Measurements from ENCODE around the gene LNP1. TPM values are rescaled to one million over a fixed set of nuclear protein-coding genes. Genes with fewer than 3 reads are reported as not detected.

Gene LNP1
- total and polyA plus RNA-seq, 10 of the 15 experiments (the other 5 are each of a cell fraction or from before 2014, with no cell fraction given) = 2.1 to 4.2 (median 2.7) TPM

GRCh38 chr3:100425316-100425715, 24.0 kb downstream of the LNP1 start:
- intact Hi-C loops (cut with micrococcal nuclease; ENCODE audit: unreplicated experiment) = no loop called here
- DNase-seq (ENCODE audit: low read depth, low spot score) (no peak), ATAC-seq (no peak), FAIRE-seq (no peak)
- Histone ChIP-seq H3K27me3 (replicated peaks in 1 of 2; ENCODE audit: control insufficient read depth in 2 of 2, insufficient read depth in 2 of 2, low read length in 1 of 2) (no peaks in the 10 kb centered on the region), H3K9ac (ENCODE audit: control insufficient read depth, insufficient read depth, low read length) (no peak overlapping the region), H3K4me3 (no peak overlapping the region), H3K79me2 (ENCODE audit: control insufficient read depth, insufficient read depth, low read length) (no peaks in the 10 kb centered on the region), H3K36me3 (ENCODE audit: control insufficient read depth in 2 of 2, insufficient read depth in 2 of 2, low read length in 1 of 2) (no peaks in the 10 kb centered on the region), H2AFZ (ENCODE audit: control insufficient read depth, low read depth, low read length) (no peak overlapping the region), H3K27ac (ENCODE audit: control insufficient read depth, insufficient read depth) (no peak overlapping the region), H3K4me2 (ENCODE audit: control insufficient read depth, insufficient read depth) (no peak overlapping the region), H3K4me1 (ENCODE audit: control insufficient read depth, insufficient read depth, low read length) (no peaks in the 10 kb centered on the region), H3K9me3 (replicated peaks; ENCODE audit: control insufficient read depth, insufficient read depth, low read length) (no peaks in the 10 kb centered on the region), H4K20me1 (ENCODE audit: control insufficient read depth, insufficient read depth) (no peaks in the 10 kb centered on the region)
- RAD21 ChIA-PET (ENCODE audit: unreplicated experiment) = interaction anchor here (1.5 kb wide), 1 partner anchor 14 kb away, joined by 3 read pairs; no protein-coding TSS in a partner anchor
- SMC1A ChIA-PET (ENCODE audit: uncharacterized antibody, unreplicated experiment) = interaction anchor here (0.8 to 1.3 kb wide), 2 partner anchors 38 to 216 kb away, joined by 3 read pairs; no protein-coding TSS in a partner anchor
- CTCF ChIA-PET = no interaction called here
- WGBS (ENCODE audit: insufficient coverage, insufficient replicate concordance, low lambda C conversion rate, missing lambda C conversion rate) = 77% methylated on average over 1 of the region's 1 CpG
- no TSS peak for BruUV-seq (replicated peaks)
- TF ChIP-seq, protein P1, sequence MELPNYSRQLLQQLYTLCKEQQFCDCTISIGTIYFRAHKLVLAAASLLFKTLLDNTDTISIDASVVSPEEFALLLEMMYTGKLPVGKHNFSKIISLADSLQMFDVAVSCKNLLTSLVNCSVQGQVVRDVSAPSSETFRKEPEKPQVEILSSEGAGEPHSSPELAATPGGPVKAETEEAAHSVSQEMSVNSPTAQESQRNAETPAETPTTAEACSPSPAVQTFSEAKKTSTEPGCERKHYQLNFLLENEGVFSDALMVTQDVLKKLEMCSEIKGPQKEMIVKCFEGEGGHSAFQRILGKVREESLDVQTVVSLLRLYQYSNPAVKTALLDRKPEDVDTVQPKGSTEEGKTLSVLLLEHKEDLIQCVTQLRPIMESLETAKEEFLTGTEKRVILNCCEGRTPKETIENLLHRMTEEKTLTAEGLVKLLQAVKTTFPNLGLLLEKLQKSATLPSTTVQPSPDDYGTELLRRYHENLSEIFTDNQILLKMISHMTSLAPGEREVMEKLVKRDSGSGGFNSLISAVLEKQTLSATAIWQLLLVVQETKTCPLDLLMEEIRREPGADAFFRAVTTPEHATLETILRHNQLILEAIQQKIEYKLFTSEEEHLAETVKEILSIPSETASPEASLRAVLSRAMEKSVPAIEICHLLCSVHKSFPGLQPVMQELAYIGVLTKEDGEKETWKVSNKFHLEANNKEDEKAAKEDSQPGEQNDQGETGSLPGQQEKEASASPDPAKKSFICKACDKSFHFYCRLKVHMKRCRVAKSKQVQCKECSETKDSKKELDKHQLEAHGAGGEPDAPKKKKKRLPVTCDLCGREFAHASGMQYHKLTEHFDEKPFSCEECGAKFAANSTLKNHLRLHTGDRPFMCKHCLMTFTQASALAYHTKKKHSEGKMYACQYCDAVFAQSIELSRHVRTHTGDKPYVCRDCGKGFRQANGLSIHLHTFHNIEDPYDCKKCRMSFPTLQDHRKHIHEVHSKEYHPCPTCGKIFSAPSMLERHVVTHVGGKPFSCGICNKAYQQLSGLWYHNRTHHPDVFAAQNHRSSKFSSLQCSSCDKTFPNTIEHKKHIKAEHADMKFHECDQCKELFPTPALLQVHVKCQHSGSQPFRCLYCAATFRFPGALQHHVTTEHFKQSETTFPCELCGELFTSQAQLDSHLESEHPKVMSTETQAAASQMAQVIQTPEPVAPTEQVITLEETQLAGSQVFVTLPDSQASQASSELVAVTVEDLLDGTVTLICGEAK (IDR thresholded peaks at IDR 0.05; ENCODE audit: borderline replicate concordance) = no peak
- TF ChIP-seq IKZF2 (IDR thresholded peaks at IDR 0.05) (no peak), EP300 (IDR thresholded peaks at IDR 0.05; ENCODE audit: borderline replicate concordance in 1 of 2, control insufficient read depth in 1 of 2, low read depth in 2 of 2, low read length in 2 of 2) (no peak), RCOR1 (conservative IDR thresholded peaks at IDR 0.05; ENCODE audit: low read depth, low read length) (no peak)
- POLR2A ChIA-PET = no interaction called here
- in situ Hi-C loops (cut with MboI) = no loop called here
